Measurements from ENCODE around the gene FANK1.

The FANK1 gene

DNA sequence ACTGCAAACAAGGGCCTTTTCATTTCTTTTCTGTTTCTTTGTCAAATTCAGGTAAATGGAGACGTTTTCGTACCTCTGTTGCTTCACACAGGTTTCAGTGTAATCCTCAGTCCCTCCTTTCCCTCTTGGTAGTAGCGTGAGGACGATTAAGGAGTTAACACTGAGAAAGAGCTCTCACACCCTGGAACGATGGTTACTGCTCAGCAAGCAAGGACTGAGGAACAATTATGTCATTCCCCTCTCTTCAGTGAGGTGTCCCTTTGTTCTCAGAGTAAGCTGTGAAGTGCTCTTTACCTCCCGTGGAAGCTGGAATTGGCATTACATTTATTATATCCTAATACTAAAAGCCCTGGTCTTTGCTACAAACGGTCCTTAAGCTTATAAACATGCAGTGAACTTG lies 95.9 kb downstream of the FANK1 start:
- no peak for DNase-seq

- DNase-seq, result no peak
Measured at GRCh38 chr10:125994601-125995000, 98.2 kb downstream of the FANK1 start.

- DNase-seq, result no peak
Measured at GRCh38 chr10:125995726-125996304, 99.5 kb downstream of the FANK1 start.

- no peak for DNase-seq
Measured at GRCh38 chr10:125997586-125997985, 101.2 kb downstream of the FANK1 start.

DNA sequence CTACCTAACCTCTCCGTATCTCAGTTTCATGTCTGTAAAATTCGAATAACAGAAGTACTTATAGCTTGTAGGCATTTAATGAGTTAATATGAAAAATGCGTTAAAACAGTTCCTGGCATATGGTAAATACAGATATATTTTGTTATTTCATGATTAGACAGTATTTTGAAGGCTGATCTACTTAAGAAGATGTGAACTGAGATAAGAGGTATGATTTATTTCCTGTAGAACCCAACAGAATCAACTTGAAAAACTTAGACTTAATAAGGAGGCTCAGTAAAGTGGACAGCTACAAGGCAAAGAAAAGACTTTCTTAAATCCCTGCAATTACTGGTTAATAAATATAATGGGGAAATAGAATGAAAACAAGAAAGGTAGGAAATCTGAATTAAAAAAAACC lies 103.3 kb downstream of the FANK1 start:
- DNase-seq, result no peak

GRCh38 chr10:126001576-126001975 lies 105.2 kb downstream of the FANK1 start:
- no peak for DNase-seq

DNA sequence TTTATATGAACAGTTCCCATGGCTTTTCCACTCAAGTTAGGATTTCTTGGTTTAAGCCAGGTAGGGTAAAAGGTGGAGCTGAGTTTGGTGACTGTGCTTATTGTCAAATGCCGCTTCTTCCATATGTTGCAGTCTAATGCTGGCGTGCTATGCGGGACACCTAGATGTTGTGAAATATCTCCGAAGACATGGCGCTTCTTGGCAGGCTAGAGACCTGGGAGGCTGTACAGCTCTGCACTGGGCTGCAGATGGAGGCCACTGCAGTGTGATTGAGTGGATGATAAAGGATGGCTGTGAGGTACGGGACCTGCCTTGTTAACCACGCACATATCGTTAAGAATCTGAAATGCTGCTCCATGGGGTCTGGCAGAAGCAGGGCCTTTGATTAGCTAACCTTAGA lies 108.4 kb downstream of the FANK1 start:
- DNase-seq, result no peak

- no peak for DNase-seq
Measured at GRCh38 chr10:126006264-126006663, 109.9 kb downstream of the FANK1 start.

- no peak for DNase-seq
Measured at GRCh38 chr10:126006906-126007305, 110.5 kb downstream of the FANK1 start.

DNA sequence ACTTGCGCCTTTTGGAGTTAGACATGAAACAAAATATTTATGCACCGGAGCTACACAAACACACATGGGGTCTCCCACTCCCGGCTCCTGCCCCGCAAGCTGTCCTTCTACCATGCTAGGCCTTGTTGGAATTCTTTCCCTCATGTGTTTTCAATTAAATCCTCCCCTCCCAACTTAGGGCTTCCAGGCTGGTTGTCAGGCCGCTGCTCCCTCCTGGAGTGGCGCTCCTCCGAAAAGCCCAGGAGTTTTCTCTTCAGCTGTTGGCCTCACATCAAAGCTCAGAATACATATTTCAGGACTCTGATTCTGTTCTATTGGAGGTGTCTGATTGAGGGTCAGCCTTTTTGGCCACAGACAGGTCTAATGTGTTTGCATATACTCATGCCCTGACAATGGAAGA lies 113.3 kb downstream of the FANK1 start:
- no peak for DNase-seq

DNA sequence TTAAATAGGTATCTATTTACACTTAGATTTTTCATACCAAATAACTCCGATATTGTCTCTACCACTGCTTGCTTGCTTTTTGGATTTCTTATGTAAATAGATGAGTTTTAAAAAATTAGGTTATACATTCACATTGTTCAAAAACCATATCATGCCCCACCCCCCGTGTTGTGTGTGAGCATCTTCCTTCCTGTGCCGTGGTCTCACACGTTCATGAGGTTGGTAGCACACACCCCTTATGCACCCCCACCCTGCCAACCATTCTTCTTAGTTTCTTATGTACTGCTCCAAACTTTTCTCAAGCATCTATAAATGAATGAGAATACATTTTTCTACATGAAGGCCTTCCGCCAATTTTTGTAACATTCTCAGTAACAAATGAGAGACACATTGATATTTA lies 115.6 kb downstream of the FANK1 start:
- no peak for DNase-seq

- no peak for DNase-seq
Measured at GRCh38 chr10:126012485-126012884, 116.1 kb downstream of the FANK1 start.

DNA sequence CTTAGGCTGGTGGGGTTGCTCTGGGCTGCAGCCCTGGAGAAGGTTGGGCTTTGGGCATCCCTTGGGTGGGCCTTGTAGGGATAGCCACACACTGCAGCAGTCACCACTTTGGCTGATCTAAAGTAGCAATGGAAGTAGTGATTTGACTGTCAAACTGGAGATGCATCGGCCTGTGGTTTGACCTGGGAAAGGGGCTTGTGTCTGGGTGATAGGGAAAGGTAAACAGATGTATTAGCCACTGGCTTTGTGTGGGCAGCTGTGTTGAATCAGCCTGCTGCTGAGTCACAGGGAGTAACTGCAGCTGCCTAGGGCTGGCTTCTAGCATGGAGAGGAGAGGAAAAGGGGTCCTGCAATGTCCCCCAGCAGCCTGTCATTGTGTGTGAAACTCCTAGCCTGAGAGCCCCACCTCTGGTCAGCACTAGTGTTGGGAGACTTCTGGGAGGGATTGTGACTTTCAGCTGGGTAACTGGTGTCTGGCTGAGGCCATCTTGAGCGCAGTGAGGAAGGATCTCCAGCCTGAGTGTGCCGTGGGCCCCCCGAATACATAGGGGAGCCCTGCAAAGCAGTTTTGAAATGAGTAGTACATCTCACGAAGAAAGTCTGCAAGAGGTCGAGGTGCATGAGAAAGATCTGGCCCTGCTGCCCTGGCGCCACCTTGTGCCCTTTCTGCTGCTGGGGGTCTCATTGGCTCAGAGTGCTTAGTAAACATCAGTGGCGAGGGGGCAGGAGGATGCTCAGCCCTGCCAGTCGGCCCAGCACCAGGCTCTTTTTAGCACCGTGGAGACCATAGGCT lies 117.3 kb downstream of the FANK1 start:
- peak; percentile 17 for DNase-seq

DNA sequence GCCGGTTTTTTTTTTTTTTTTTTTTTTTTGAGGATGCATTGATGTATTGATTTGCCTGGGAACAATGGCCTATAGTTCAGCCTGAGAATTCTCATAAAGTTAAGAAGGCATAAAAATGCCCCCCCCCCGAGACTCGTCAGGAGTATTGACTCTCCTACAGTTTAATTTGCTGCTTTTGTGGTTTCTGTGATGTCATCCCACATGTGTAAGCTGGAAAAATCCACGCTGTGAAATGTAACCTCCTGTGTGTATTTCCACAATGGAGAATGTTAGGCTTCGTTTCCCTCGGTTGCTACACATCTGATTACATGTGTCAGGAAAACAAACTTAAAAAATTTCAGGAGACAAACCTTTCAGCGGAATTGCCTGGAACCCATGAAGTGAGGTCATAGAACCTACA lies 117.9 kb downstream of the FANK1 start:
- DNase-seq, result no peak

DNA sequence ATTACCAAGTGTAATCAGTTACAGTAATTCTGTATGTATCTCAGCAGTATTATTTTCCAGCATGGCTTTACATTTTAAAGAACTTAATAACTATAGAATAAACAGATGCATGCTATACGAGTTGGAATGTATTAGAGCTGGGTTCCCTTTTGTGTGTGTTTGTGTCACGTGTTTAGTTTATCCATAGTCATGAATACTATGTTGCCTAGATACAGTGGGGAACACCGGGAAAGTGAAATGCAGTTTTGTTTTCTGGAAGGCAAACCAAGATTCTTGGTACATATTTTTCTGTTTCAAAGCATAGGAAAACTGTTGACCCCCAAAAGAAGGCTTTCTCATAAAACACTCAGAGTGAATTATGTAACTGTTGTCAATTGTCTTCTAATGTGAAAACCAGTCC lies 119.0 kb downstream of the FANK1 start:
- DNase-seq, result no peak

- DNase-seq, result no peak
Measured at GRCh38 chr10:126016156-126016805, 119.9 kb downstream of the FANK1 start.

- no peak for DNase-seq
Measured at GRCh38 chr10:126016882-126017281, 120.5 kb downstream of the FANK1 start.

DNA sequence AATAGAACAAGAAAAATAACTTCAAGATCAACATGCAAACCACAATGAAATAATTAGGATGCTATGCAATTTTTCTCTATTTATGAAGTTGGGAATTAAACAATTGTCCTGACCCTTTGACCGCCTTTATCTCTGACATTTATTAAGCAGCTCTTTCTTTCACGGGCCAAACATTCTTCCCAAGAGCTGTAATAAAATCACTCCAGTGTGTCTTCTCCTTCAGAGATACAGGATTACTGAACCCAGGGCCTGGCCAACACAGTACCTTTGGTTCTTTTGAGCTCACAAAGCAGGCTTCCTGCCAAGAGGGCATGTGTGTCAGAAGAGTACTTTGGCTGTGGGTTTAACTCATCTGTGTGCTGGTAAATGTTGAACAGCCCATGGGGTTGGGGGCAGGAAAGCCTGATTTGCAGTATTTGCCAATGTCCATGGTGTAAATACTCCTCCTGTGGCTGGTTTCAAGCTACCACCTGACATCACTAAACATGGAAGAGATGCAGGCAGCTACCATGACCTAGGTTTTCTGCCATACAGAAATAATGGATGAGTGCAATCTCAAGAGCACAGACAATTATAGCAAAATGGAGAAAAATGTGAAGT lies 121.7 kb downstream of the FANK1 start:
- DNase-seq, result no peak

DNA sequence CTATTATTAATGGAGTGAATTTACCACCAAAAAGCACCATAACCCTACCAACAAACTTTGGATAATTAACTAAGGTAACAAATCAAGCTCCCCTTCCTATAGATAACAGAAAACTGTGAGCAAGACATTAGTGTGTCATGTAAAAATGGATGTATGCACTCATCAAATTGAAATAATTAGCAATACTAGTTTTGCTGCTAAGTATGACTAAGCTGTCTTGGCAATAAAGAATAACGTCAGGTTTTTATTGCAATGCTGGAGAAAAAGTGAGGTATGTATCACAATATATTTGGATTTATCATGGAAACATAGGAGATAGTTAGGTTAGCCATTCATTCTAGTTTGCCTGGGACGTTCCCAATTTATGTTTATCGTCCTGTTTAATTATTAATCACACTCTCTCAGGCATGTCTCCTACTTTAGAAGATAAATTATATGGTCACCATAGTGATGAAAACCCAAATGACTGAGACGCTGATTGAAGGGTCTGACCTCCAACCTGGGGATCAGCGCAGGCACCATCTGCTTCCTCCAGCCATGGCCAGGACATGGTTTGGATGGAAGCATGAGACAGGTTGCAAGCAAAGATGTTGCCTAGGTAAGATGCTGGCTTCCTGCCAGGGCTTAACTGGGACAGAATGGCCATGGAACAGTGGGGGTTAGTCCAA lies 125.6 kb downstream of the FANK1 start:
- no peak for DNase-seq

DNA sequence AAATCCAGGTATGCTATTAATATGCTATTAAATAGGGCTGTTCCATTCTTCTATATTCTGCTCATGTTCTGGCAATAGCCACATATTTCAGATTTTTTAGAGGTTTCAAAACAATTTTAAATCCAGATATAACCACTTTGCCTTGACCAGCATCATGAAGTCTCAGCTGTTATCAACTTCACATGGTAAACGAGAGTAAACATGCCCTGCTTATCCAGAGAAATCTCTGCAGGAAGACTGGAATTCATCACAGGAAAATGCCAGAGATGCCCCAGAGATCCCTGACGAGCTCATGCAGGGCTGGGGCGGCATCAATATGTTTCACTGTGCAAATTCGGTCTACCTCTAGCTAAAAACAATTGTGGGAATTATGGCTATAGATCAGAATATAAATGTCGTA lies 126.5 kb downstream of the FANK1 start:
- no peak for DNase-seq

DNA sequence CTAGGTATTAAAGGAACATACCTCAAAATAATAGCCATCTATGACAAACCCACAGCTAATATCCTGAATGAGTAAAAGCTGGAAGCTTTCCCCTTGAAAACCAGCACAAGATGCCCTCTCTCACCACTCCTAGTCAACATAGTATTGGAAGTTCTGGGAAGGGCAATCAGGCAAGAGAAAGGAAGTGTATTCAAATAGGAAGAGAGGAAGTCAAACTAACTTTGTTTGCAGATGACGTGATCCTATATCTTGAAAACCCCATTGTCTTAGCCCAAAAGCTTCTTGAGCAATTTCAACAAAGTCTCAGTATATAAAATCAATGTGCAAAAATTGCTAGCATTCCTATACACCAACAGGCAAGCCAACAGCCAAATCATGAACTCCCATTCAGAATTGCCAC lies 131.3 kb downstream of the FANK1 start:
- DNase-seq, result no peak

GRCh38 chr10:126029999-126030398 lies 133.6 kb downstream of the FANK1 start:
- DNase-seq, result no peak

DNA sequence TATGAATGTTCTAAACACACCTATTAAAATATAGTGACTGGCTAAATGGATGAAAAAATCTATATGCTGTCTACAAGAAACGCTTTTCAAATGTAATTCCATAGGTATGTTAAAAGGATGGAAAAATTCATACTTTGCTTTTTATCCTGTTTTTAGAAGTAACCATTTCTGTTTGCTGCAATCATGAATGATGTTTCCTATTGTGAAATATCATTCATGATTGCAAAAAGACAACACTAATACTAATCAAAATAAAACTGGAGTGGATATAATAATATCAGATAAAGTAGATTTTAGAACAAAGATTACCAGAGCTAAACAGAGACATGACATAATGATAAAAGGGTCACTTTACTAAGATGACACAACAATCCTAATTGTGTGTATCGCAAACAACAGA lies 138.2 kb downstream of the FANK1 start:
- no peak for DNase-seq
